HEK293 (cell line): ENCODE results near the gene PLAAT5.

Experiments used
- CTCF ChIA-PET: fragments of 350-600 bp; formaldehyde crosslinking; extraction: SDS; loops from one replicate; lab custom pipeline; 2021; ENCODE audit warnings: antibody characterized with exemption; lab: Yijun Ruan, JAX
- POLR2A ChIA-PET: fragments of 300-600 bp; formaldehyde crosslinking; extraction: SDS; loops from one replicate; lab custom pipeline; 2020; ENCODE audit warnings: antibody characterized with exemption, inconsistent platforms; lab: Yijun Ruan, JAX
- H3K27ac ChIP-seq: fragments of 200-500 bp; sonication (Bioruptor generic); 2 replicates; pipeline ENCODE4 v1.5.1; 2014; ENCODE audit warnings: low read depth, low read length, control low read depth, inconsistent platforms; ENCODE audit errors: extremely low read depth
- H3K36me3 ChIP-seq, 2 experiments: fragments of 200-500 bp in 1 of 2; sonication (Bioruptor generic) in 1 of 2; 1 replicate in 1 of 2; 2 replicates in 1 of 2; pipeline ENCODE4 v1.5.1; 2014 to 2017; ENCODE audit warnings: inconsistent platforms in 2 of 2, low read length in 2 of 2; ENCODE audit not compliant: control insufficient read depth in 2 of 2, insufficient read depth in 1 of 2
- H3K4me1 ChIP-seq: fragments of 200-500 bp; sonication (Bioruptor generic); 2 replicates; pipeline ENCODE4 v1.5.1; 2014; ENCODE audit warnings: mild to moderate bottlenecking, low read length, inconsistent platforms; ENCODE audit not compliant: control insufficient read depth, insufficient read depth
- H3K4me3 ChIP-seq: 2 replicates; pipeline ENCODE4 v1.5.1; 2011; ENCODE audit warnings: low read depth, mild to moderate bottlenecking, control low read depth, low read length, moderate library complexity
- H3K9me3 ChIP-seq: fragments of 200-500 bp; sonication (Bioruptor generic); 2 replicates; pipeline ENCODE4 v1.5.1; 2014; ENCODE audit warnings: low read depth, low read length, inconsistent platforms; ENCODE audit not compliant: control insufficient read depth, insufficient read depth
- EGR2 ChIP-seq: fragments of 450-650 bp; formaldehyde crosslinking; IDR thresholded peaks from 2 replicates; pipeline ENCODE4 v1.5.1; 2016; ENCODE audit warnings: low read depth, missing biosample characterization, missing genetic modification characterization
- GLIS1 ChIP-seq: fragments of 450-650 bp; formaldehyde crosslinking; IDR thresholded peaks from 2 replicates; pipeline ENCODE4 v1.5.1; 2016; ENCODE audit warnings: missing biosample characterization, missing genetic modification characterization
- HOXC10 ChIP-seq: sonication (generic); formaldehyde crosslinking; IDR thresholded peaks from 2 replicates; pipeline ENCODE4 v1.8.1; 2023; ENCODE audit warnings: mild to moderate bottlenecking, missing genetic modification reagents
- MYNN ChIP-seq: fragments of 450-650 bp; formaldehyde crosslinking; IDR thresholded peaks from 2 replicates; pipeline ENCODE4 v1.5.1; 2016; ENCODE audit warnings: missing biosample characterization, missing genetic modification characterization, borderline replicate concordance
- RBAK ChIP-seq: fragments of 450-650 bp; formaldehyde crosslinking; IDR thresholded peaks from 2 replicates; pipeline ENCODE4 v1.5.1; 2016; ENCODE audit warnings: missing biosample characterization, missing genetic modification characterization
- SETDB1 ChIP-seq: IDR thresholded peaks from one replicate; pipeline ENCODE4 v1.6.1; 2017; ENCODE audit warnings: mild to moderate bottlenecking, low read length, moderate library complexity, mixed read lengths; ENCODE audit not compliant: insufficient read length
- TRIM28 ChIP-seq: IDR thresholded peaks from 2 replicates; pipeline ENCODE4 v1.6.1; 2011; ENCODE audit warnings: low read length, control low read depth, borderline replicate concordance
- ZBTB21 ChIP-seq: fragments of 450-650 bp; formaldehyde crosslinking; IDR thresholded peaks from 2 replicates; pipeline ENCODE4 v1.5.1; 2017; ENCODE audit warnings: missing biosample characterization, missing genetic modification characterization
- ZEB2 ChIP-seq: fragments of 450-650 bp; formaldehyde crosslinking; IDR thresholded peaks from 2 replicates; pipeline ENCODE4 v1.5.1; 2016; ENCODE audit warnings: missing biosample characterization, missing genetic modification characterization
- ZFP3 ChIP-seq: fragments of 450-650 bp; formaldehyde crosslinking; IDR thresholded peaks from 2 replicates; pipeline ENCODE4 v1.5.1; 2016; ENCODE audit warnings: low read depth, missing biosample characterization, missing genetic modification characterization
- ZNF10 ChIP-seq: fragments of 450-650 bp; formaldehyde crosslinking; IDR thresholded peaks from 2 replicates; pipeline ENCODE4 v1.5.1; 2017; ENCODE audit warnings: missing biosample characterization, missing genetic modification characterization
- ZNF133 ChIP-seq: fragments of 450-650 bp; formaldehyde crosslinking; IDR thresholded peaks from 2 replicates; pipeline ENCODE4 v1.5.1; 2016; ENCODE audit warnings: missing biosample characterization, missing genetic modification characterization
- ZNF2 ChIP-seq: fragments of 450-650 bp; formaldehyde crosslinking; IDR thresholded peaks from 2 replicates; pipeline ENCODE4 v1.5.1; 2016; ENCODE audit warnings: missing biosample characterization, missing genetic modification characterization
- ZNF292 ChIP-seq: fragments of 450-650 bp; formaldehyde crosslinking; IDR thresholded peaks from 2 replicates; pipeline ENCODE4 v1.5.1; 2016; ENCODE audit warnings: low read depth, missing biosample characterization, missing genetic modification characterization, borderline replicate concordance
- ZNF600 ChIP-seq: fragments of 450-650 bp; formaldehyde crosslinking; IDR thresholded peaks from 2 replicates; pipeline ENCODE4 v1.5.1; 2016; ENCODE audit warnings: missing biosample characterization, missing genetic modification characterization
- ZNF621 ChIP-seq: fragments of 450-650 bp; formaldehyde crosslinking; IDR thresholded peaks from 2 replicates; pipeline ENCODE4 v1.5.1; 2017; ENCODE audit warnings: missing biosample characterization, missing genetic modification characterization
- ZNF654 ChIP-seq: fragments of 450-650 bp; formaldehyde crosslinking; IDR thresholded peaks from 2 replicates; pipeline ENCODE4 v1.5.1; 2016; ENCODE audit warnings: low read depth, missing biosample characterization, missing genetic modification characterization
- ZNF660 ChIP-seq: fragments of 450-650 bp; IDR thresholded peaks from 2 replicates; pipeline ENCODE4 v1.5.1; 2018; ENCODE audit warnings: missing biosample characterization, mild to moderate bottlenecking, missing genetic modification characterization
- TF ChIP-seq, protein P1 (sequence below): fragments of 450-650 bp; formaldehyde crosslinking; IDR thresholded peaks from 2 replicates; pipeline ENCODE4 v1.5.1; 2016; ENCODE audit warnings: missing biosample characterization, missing genetic modification characterization
- TF ChIP-seq, protein P2 (sequence below): fragments of 450-650 bp; formaldehyde crosslinking; optimal IDR thresholded peaks from 2 replicates; pipeline ENCODE3; 2016; ENCODE audit warnings: missing biosample characterization, mild to moderate bottlenecking, missing genetic modification characterization
- TF ChIP-seq, protein P3 (sequence below): fragments of 450-650 bp; formaldehyde crosslinking; IDR thresholded peaks from 2 replicates; pipeline ENCODE4 v1.5.1; 2017; ENCODE audit warnings: missing biosample characterization, missing genetic modification characterization
- TF ChIP-seq, protein P4 (sequence below): fragments of 450-650 bp; formaldehyde crosslinking; IDR thresholded peaks from 2 replicates; pipeline ENCODE4 v1.5.0; 2017; ENCODE audit warnings: missing biosample characterization, missing genetic modification characterization, borderline replicate concordance
- TF ChIP-seq, protein P5 (sequence below): fragments of 450-650 bp; formaldehyde crosslinking; IDR thresholded peaks from 2 replicates; pipeline ENCODE4 v1.5.1; 2017; ENCODE audit warnings: missing biosample characterization, missing genetic modification characterization
- TF ChIP-seq, protein P6 (sequence below): fragments of 450-650 bp; formaldehyde crosslinking; IDR thresholded peaks from 2 replicates; pipeline ENCODE4 v1.5.1; 2016; ENCODE audit warnings: missing biosample characterization, missing genetic modification characterization, borderline replicate concordance
- TF ChIP-seq, protein P7 (sequence below): fragments of 450-650 bp; formaldehyde crosslinking; IDR thresholded peaks from 2 replicates; pipeline ENCODE4 v1.5.1; 2016; ENCODE audit warnings: missing biosample characterization, missing genetic modification characterization

The PLAAT5 gene

DNA sequence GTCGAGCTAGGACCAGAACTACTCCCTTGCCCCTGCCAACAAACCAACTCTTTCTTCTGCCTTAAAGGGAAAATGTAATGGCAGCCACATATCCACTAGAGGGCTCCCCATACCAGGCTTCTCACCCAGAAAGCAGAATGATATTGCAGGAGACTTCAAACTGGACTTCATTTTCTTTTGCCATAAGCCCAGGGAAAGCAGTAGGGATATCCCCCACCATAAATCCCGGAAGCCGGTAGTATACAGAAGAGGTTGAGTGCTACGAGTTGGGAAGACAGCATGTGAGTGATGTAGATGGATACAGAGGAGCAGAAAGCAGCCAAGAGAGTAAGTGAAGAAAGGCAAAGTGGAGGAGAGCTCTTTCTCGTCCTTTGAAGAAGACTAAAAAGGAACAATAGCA is 12.1 kb downstream of the PLAAT5 start (continued):
- no peak for TF ChIP-seq HOXC10
- TF ChIP-seq ZEB2 (tag by site-specific recombination), result no peak
- no peak for TF ChIP-seq ZNF2 (tag by site-specific recombination)
- TF ChIP-seq RBAK (tag by site-specific recombination), result no peak
- TF ChIP-seq ZNF654, result peak; percentile 96
- TF ChIP-seq GLIS1 (tag by site-specific recombination), result no peak
- no peak for TF ChIP-seq ZNF292
- TF ChIP-seq, protein P1, sequence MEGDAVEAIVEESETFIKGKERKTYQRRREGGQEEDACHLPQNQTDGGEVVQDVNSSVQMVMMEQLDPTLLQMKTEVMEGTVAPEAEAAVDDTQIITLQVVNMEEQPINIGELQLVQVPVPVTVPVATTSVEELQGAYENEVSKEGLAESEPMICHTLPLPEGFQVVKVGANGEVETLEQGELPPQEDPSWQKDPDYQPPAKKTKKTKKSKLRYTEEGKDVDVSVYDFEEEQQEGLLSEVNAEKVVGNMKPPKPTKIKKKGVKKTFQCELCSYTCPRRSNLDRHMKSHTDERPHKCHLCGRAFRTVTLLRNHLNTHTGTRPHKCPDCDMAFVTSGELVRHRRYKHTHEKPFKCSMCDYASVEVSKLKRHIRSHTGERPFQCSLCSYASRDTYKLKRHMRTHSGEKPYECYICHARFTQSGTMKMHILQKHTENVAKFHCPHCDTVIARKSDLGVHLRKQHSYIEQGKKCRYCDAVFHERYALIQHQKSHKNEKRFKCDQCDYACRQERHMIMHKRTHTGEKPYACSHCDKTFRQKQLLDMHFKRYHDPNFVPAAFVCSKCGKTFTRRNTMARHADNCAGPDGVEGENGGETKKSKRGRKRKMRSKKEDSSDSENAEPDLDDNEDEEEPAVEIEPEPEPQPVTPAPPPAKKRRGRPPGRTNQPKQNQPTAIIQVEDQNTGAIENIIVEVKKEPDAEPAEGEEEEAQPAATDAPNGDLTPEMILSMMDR (tag by site-specific recombination), result peak; percentile 32; the same call in 1 of the 2 replicates
- no peak for TF ChIP-seq EGR2
- TF ChIP-seq, protein P2, sequence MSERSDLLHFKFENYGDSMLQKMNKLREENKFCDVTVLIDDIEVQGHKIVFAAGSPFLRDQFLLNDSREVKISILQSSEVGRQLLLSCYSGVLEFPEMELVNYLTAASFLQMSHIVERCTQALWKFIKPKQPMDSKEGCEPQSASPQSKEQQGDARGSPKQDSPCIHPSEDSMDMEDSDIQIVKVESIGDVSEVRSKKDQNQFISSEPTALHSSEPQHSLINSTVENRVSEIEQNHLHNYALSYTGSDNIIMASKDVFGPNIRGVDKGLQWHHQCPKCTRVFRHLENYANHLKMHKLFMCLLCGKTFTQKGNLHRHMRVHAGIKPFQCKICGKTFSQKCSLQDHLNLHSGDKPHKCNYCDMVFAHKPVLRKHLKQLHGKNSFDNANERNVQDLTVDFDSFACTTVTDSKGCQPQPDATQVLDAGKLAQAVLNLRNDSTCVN (tag by site-specific recombination), result no peak
- TF ChIP-seq, protein P3, sequence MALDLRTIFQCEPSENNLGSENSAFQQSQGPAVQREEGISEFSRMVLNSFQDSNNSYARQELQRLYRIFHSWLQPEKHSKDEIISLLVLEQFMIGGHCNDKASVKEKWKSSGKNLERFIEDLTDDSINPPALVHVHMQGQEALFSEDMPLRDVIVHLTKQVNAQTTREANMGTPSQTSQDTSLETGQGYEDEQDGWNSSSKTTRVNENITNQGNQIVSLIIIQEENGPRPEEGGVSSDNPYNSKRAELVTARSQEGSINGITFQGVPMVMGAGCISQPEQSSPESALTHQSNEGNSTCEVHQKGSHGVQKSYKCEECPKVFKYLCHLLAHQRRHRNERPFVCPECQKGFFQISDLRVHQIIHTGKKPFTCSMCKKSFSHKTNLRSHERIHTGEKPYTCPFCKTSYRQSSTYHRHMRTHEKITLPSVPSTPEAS (tag by site-specific recombination), result no peak
- TF ChIP-seq ZNF660, result 0 out of 2 replicates have a peak, but pooled peaks have one; percentile 36
- no peak for TF ChIP-seq ZNF621 (tag by site-specific recombination)

DNA sequence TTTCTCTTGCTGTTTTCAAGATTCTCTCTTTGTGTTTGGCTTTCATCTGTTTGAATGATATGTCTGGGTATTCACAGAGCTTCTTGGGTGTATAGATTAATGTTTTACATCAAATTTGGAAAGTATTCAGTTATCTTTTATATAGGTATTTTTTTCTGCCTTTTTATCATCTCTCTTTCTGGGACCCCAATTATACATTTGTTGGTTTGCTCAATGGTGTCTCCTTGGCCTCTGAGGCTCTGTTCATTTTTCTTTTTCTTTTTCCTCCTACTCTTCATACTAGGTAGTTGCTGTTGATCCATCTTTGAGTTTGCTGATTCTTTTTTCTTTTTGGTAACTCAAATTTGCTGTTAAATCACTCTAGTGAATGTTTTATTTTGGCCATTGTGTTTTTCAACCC is 14.3 kb downstream of the PLAAT5 start:
- Histone ChIP-seq H3K9me3 (no peaks in the 10 kb centered on the region), H3K4me3 (no peak overlapping the region), H3K36me3 (no peaks in the 10 kb centered on the region), H3K4me1 (no peaks in the 10 kb centered on the region), H3K27ac (no peak overlapping the region)
- ChIA-PET CTCF (interaction anchor here (0.6 to 0.7 kb wide), 3 partner anchors 189 to 311 kb away, joined by 3 read pairs; no protein-coding TSS in a partner anchor), POLR2A (no interaction called here)
- TF ChIP-seq ZNF600 (tag by site-specific recombination) (no peak), MYNN (tag by site-specific recombination) (no peak), TRIM28 (no peak), ZFP3 (no peak), SETDB1 (peak; percentile 71), ZNF133 (peak; percentile 94), ZBTB21 (tag by site-specific recombination) (no peak), ZNF10 (tag by site-specific recombination) (no peak)
- TF ChIP-seq, protein P4, sequence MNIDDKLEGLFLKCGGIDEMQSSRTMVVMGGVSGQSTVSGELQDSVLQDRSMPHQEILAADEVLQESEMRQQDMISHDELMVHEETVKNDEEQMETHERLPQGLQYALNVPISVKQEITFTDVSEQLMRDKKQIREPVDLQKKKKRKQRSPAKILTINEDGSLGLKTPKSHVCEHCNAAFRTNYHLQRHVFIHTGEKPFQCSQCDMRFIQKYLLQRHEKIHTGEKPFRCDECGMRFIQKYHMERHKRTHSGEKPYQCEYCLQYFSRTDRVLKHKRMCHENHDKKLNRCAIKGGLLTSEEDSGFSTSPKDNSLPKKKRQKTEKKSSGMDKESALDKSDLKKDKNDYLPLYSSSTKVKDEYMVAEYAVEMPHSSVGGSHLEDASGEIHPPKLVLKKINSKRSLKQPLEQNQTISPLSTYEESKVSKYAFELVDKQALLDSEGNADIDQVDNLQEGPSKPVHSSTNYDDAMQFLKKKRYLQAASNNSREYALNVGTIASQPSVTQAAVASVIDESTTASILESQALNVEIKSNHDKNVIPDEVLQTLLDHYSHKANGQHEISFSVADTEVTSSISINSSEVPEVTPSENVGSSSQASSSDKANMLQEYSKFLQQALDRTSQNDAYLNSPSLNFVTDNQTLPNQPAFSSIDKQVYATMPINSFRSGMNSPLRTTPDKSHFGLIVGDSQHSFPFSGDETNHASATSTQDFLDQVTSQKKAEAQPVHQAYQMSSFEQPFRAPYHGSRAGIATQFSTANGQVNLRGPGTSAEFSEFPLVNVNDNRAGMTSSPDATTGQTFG, result no peak
- TF ChIP-seq, protein P5, sequence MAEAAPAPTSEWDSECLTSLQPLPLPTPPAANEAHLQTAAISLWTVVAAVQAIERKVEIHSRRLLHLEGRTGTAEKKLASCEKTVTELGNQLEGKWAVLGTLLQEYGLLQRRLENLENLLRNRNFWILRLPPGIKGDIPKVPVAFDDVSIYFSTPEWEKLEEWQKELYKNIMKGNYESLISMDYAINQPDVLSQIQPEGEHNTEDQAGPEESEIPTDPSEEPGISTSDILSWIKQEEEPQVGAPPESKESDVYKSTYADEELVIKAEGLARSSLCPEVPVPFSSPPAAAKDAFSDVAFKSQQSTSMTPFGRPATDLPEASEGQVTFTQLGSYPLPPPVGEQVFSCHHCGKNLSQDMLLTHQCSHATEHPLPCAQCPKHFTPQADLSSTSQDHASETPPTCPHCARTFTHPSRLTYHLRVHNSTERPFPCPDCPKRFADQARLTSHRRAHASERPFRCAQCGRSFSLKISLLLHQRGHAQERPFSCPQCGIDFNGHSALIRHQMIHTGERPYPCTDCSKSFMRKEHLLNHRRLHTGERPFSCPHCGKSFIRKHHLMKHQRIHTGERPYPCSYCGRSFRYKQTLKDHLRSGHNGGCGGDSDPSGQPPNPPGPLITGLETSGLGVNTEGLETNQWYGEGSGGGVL, result no peak
- TF ChIP-seq, protein P6, sequence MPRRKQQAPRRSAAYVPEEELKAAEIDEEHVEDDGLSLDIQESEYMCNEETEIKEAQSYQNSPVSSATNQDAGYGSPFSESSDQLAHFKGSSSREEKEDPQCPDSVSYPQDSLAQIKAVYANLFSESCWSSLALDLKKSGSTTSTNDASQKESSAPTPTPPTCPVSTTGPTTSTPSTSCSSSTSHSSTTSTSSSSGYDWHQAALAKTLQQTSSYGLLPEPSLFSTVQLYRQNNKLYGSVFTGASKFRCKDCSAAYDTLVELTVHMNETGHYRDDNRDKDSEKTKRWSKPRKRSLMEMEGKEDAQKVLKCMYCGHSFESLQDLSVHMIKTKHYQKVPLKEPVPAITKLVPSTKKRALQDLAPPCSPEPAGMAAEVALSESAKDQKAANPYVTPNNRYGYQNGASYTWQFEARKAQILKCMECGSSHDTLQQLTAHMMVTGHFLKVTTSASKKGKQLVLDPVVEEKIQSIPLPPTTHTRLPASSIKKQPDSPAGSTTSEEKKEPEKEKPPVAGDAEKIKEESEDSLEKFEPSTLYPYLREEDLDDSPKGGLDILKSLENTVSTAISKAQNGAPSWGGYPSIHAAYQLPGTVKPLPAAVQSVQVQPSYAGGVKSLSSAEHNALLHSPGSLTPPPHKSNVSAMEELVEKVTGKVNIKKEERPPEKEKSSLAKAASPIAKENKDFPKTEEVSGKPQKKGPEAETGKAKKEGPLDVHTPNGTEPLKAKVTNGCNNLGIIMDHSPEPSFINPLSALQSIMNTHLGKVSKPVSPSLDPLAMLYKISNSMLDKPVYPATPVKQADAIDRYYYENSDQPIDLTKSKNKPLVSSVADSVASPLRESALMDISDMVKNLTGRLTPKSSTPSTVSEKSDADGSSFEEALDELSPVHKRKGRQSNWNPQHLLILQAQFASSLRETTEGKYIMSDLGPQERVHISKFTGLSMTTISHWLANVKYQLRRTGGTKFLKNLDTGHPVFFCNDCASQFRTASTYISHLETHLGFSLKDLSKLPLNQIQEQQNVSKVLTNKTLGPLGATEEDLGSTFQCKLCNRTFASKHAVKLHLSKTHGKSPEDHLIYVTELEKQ, result no peak
- TF ChIP-seq, protein P7, sequence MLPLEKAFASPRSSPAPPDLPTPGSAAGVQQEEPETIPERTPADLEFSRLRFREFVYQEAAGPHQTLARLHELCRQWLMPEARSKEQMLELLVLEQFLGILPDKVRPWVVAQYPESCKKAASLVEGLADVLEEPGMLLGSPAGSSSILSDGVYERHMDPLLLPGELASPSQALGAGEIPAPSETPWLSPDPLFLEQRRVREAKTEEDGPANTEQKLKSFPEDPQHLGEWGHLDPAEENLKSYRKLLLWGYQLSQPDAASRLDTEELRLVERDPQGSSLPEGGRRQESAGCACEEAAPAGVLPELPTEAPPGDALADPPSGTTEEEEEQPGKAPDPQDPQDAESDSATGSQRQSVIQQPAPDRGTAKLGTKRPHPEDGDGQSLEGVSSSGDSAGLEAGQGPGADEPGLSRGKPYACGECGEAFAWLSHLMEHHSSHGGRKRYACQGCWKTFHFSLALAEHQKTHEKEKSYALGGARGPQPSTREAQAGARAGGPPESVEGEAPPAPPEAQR, result no peak
